MM.1S (cell line): ENCODE results near the gene ARSK.
A peak's percentile ranks its signal among the peaks of the same experiment; 100 is the strongest.

Experiments used
- DNase-seq: peaks from one replicate; pipeline ENCODE4 v3.0.0-alpha.2; 2015
- H2AFZ ChIP-seq: fragments of 300-600 bp; sonication (generic); 2 replicates; pipeline ENCODE4 v1.6.0; 2016; ENCODE audit warnings: antibody characterized with exemption, low read length
- H3F3A ChIP-seq: fragments of 300-600 bp; sonication (generic); 2 replicates; pipeline ENCODE4 v1.6.1; 2016; ENCODE audit warnings: mild to moderate bottlenecking, antibody characterized with exemption, low read length, moderate library complexity, mixed read lengths; ENCODE audit not compliant: insufficient read depth
- H3K27ac ChIP-seq: fragments of 300-600 bp; sonication (generic); 2 replicates; pipeline ENCODE4 v1.5.1; 2016; ENCODE audit warnings: mild to moderate bottlenecking, low read length
- H3K27me3 ChIP-seq: fragments of 300-600 bp; sonication (generic); replicated peaks from 2 replicates; pipeline ENCODE4 v1.6.0; 2016; ENCODE audit warnings: low read length; ENCODE audit not compliant: insufficient read depth
- H3K36me3 ChIP-seq: fragments of 300-600 bp; sonication (generic); replicated peaks from 2 replicates; pipeline ENCODE4 v1.6.1; 2016; ENCODE audit warnings: mild to moderate bottlenecking, low read length, mixed read lengths; ENCODE audit not compliant: insufficient read depth
- H3K4me1 ChIP-seq: fragments of 300-600 bp; sonication (generic); 2 replicates; pipeline ENCODE4 v1.6.1; 2016; ENCODE audit warnings: low read length, mixed read lengths
- H3K4me2 ChIP-seq: fragments of 300-600 bp; sonication (generic); 2 replicates; pipeline ENCODE4 v1.6.0; 2016; ENCODE audit warnings: low read depth, low read length
- H3K4me3 ChIP-seq: fragments of 300-600 bp; sonication (generic); 2 replicates; pipeline ENCODE4 v1.5.1; 2016; ENCODE audit warnings: low read length, mixed read lengths
- H3K79me2 ChIP-seq: fragments of 300-600 bp; sonication (generic); 2 replicates; pipeline ENCODE4 v1.6.1; 2016; ENCODE audit warnings: mixed run types, low read length, mixed read lengths
- H3K9ac ChIP-seq: fragments of 300-600 bp; sonication (generic); 2 replicates; pipeline ENCODE4 v1.6.1; 2016; ENCODE audit warnings: low read length, mixed read lengths
- H3K9me2 ChIP-seq: fragments of 300-600 bp; sonication (generic); replicated peaks from 2 replicates; pipeline ENCODE4 v1.6.1; 2016; ENCODE audit warnings: mild to moderate bottlenecking, low read length, mixed read lengths; ENCODE audit not compliant: insufficient read depth
- H3K9me3 ChIP-seq: fragments of 300-600 bp; sonication (generic); replicated peaks from 2 replicates; pipeline ENCODE4 v1.6.1; 2016; ENCODE audit warnings: mild to moderate bottlenecking, low read length, mixed read lengths; ENCODE audit not compliant: insufficient read depth
- H4K20me1 ChIP-seq: fragments of 300-600 bp; sonication (generic); 2 replicates; pipeline ENCODE4 v1.6.1; 2016; ENCODE audit warnings: mild to moderate bottlenecking, low read length, moderate library complexity, mixed read lengths; ENCODE audit not compliant: insufficient read depth
- CTCF ChIP-seq: fragments of 300-600 bp; sonication (generic); IDR thresholded peaks from 2 replicates; pipeline ENCODE4 v1.5.1; 2016; ENCODE audit warnings: antibody characterized with exemption, low read length, mixed read lengths
- EZH2 ChIP-seq: fragments of 300-600 bp; sonication (generic); optimal IDR thresholded peaks from 2 replicates; pipeline ENCODE3; 2017; ENCODE audit warnings: low read depth, mild to moderate bottlenecking, antibody characterized with exemption, low read length, mixed read lengths
- EZH2phosphoT487 ChIP-seq: fragments of 300-600 bp; sonication (generic); IDR thresholded peaks from 2 replicates; pipeline ENCODE4 v1.6.1; 2018; ENCODE audit warnings: antibody characterized with exemption, low read length

ARSK gene

GRCh38 chr5:95533761-95534160 lies 21.1 kb upstream of the ARSK start:
- H3K4me3 ChIP-seq, result no peak overlapping the region
- no peak overlapping the region for H3K27ac ChIP-seq
- no peaks in the 10 kb centered on the region for H4K20me1 ChIP-seq
- TF ChIP-seq EZH2phosphoT487 (no peak), EZH2 (no peak), CTCF (no peak)
- no peak overlapping the region for H3K9ac ChIP-seq
- no peaks in the 10 kb centered on the region for H3K9me3 ChIP-seq
- no peaks in the 10 kb centered on the region for H3K27me3 ChIP-seq
- H3K36me3 ChIP-seq, result peaks cover 9% of the 10 kb centered on the region; the same call in 1 of the 2 replicates
- no peak overlapping the region for H3K4me2 ChIP-seq
- no peaks in the 10 kb centered on the region for H3K9me2 ChIP-seq
- no peak overlapping the region for H2AFZ ChIP-seq
- no peak for DNase-seq
- no peaks in the 10 kb centered on the region for H3K4me1 ChIP-seq
- H3K79me2 ChIP-seq, result peaks cover 3% of the 10 kb centered on the region; the same call in 1 of the 2 replicates
- H3F3A ChIP-seq, result no peaks in the 10 kb centered on the region

DNA sequence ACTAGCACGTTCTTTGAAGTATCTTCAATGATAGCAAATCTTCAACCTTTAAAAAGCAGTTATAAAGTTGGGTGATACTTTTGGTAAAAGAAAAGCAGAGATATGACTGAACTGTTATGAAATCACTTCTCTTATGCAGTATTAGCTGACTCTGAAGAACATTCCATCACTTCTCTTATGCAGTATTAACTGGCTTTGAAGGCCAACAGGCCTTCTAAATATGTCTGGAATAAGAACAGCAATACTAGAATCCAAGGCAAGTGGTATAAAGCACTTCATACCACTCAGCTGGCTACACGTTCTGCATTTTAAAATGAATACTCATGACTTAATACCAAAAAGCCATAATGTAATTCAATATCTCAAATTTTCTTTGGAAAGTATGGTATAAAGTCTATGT lies 17.4 kb upstream of the ARSK start:
- no peak for TF ChIP-seq EZH2
- TF ChIP-seq CTCF, result no peak
- TF ChIP-seq EZH2phosphoT487, result no peak
- no peaks in the 10 kb centered on the region for H3K9me3 ChIP-seq
- H3K27me3 ChIP-seq, result no peaks in the 10 kb centered on the region
- no peaks in the 10 kb centered on the region for H3K9me2 ChIP-seq
- no peaks in the 10 kb centered on the region for H3K4me1 ChIP-seq
- no peak overlapping the region for H3K9ac ChIP-seq
- H2AFZ ChIP-seq, result no peak overlapping the region
- H3K79me2 ChIP-seq, result peaks cover 9% of the 10 kb centered on the region
- H3K36me3 ChIP-seq, result peaks cover 9% of the 10 kb centered on the region; the same call in 1 of the 2 replicates
- H3K4me3 ChIP-seq, result no peak overlapping the region
- H4K20me1 ChIP-seq, result no peaks in the 10 kb centered on the region
- no peak overlapping the region for H3K27ac ChIP-seq
- H3K4me2 ChIP-seq, result no peak overlapping the region
- H3F3A ChIP-seq, result peaks cover 4% of the 10 kb centered on the region; the same call in 1 of the 2 replicates
- no peak for DNase-seq

DNA sequence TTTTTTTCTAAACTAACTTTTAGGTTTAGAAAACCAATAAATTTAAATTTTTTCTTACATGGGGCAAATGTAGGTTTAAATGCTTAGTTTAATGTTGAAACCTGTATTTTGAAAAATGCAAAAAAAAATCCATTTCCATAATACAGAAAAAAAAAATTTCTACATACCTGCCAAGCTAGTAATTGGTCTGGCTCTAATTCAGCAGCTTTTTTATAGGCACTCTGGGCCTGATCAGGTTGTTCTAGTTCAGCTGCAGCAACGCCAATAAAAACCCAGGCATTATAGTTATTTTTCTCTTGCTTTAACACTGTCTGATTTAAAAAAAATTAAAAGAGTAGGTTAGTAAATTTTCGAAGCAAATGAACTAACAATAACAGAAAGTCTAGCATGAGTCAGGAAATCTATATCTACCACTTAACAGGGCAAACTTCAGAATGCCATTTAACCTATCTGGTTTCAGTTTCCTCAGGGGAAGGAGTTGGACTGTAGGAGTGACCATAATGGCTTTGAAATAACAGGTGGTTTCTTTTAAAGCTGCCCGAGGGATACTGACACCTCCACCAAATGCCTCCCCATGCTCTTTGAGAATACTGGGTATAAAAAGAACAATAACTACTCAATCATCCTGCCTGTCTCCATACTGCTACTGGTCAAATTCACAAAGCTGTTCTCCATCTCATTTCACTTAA lies 11.7 kb upstream of the ARSK start:
- no peak for TF ChIP-seq EZH2
- TF ChIP-seq CTCF, result no peak
- no peak for TF ChIP-seq EZH2phosphoT487
- Histone ChIP-seq H3K27ac (peak overlapping the region; percentile 61; the same call in 1 of the 2 replicates), H3K9me2 (no peaks in the 10 kb centered on the region), H3K36me3 (peaks cover 13% of the 10 kb centered on the region; the same call in 1 of the 2 replicates), H4K20me1 (no peaks in the 10 kb centered on the region), H3K4me1 (peaks cover 8% of the 10 kb centered on the region; the same call in 1 of the 2 replicates), H3K27me3 (no peaks in the 10 kb centered on the region), H2AFZ (peak overlapping the region; percentile 6; the same call in 1 of the 2 replicates), H3K4me2 (peak overlapping the region; percentile 81), H3K9me3 (no peaks in the 10 kb centered on the region), H3F3A (peaks cover 19% of the 10 kb centered on the region), H3K79me2 (peaks cover 15% of the 10 kb centered on the region), H3K4me3 (peak overlapping the region; percentile 23; the same call in 1 of the 2 replicates), H3K9ac (peak overlapping the region; percentile 30; the same call in 1 of the 2 replicates)
- peak; percentile 83 for DNase-seq
